ENCODE data around the gene MROH8.
A peak's percentile ranks its signal among the peaks of the same experiment; 100 is the strongest.

The MROH8 gene

DNA sequence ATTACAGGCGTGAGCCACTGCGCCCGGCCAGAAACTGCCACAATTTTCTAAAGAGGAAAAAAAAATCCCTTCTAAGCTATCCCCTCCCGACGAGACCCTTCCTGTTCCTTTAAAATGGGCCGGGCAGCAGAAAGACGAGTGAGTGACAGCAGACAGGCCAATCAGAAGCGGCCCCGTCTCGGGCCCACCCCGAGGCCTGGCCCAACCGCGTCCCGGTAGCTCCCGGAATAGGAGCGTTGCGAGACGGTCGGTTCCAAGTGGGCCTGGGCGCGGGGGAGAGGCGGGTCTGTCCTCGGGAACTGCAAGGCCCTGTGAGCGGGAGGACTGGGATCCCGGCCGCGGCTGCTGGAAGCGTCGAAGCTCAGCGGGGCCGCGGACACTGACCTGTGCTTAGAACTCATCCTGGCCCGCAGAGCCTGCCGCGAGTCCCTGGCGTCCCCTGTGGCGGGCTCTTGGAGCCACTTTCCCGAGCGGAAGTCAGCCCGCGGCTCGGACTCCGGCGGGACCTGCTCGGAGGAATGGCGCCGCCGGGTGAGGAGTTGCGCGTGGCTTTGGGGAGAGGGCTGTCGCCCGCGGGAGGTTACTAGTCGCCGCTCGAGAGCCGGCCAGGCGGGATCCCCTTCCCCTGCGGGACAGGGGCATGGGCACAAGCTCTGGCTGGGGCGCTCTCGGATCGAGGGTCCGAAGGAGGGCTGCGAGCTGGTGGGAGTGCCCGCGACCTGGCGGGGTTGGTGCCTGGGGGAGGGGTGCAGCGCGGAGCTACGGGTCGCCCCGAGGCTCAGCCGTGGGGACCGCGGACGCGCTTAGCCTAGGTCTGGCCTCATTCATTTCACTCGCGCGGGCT, at the start of gene MROH8, which contains the start of gene RPN2:
Gene MROH8, minus strand, starts transcription at position 710 of the 844 bp plus-strand sequence.
Gene RPN2, plus strand, starts transcription at position 492 of the 844 bp plus-strand sequence. Its CDS starts 27 bp downstream, at position 519.
- DNase-seq: peak; percentile 97

DNA sequence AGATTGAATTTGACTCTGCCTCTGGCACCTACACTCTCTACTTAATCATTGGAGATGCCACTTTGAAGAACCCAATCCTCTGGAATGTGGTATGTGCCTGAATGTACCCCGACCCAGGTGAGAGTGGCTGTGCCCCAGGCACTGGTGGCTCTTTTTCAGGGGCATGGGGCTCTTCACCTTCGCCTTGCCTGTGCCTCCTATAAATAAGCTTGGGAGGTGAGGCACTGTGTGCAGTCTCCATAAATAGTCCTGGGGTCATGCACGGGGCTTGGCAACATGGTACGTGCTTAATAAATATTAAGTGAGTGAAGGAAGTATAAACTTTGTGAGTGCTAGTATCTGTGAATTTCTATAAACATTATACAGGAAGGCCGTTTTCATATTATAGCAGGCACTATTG, 49.3 kb upstream of the MROH8 start:
- DNase-seq: no peak

DNA sequence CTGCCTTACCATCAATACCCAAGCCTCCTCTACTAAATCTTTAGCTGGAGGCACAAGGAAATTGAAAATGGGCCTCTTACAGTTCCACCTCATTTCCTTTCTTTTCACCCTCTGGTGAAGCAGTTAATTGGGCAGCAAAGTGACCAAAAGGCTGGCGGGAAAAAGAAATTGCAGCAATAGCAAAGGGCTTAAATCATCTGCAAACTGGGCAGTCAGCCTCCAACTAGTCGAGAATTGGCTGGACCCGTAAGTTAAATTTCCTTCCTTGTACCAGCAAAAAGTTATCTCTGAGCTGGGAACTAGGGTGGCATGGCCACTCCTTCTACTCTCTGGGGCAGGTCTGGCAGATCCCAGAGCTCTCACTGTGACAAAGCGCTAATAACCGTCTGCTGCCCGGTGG, 48.7 kb upstream of the MROH8 start:
- no peak for DNase-seq

DNA sequence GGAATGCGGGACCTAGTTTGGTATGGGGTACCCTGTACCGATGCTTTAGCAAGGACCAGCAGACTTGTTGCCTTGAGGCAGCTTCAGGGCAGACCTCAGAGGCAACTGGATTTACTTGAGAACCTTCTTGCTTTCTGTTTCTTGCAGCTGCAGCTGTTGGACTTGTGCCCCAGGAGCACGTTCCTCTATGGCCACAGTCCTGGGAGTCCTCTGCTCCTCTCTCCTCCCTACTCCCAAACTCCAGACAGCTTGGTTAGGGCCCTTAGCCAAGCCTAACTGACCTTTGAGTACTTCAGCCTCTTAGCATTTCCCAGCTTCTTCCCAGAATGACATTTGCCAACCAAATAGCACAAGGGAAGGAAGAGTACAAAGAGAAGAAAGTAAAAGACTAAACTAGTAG, 47.5 kb upstream of the MROH8 start:
- no peak for DNase-seq

DNA sequence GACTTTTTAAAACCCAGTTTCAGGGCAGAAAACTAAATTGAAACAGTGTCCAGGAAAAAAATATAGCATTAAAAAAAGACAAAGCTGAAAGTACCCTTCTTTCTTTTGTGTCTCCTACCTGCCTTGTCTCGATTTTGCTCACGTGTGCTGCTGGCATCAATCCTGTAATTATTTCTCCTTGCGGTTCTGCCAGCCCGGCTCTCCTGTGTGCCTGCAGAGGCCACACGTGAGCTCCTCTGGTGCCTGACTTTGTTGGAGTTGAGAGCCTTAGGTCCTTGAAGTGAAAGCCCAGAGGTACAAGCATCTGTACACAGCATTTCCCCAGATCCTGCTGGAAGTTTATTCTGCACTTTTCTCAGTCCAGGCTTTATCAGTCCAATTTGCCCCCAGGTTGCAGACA, 45.8 kb upstream of the MROH8 start:
- DNase-seq: no peak

DNA sequence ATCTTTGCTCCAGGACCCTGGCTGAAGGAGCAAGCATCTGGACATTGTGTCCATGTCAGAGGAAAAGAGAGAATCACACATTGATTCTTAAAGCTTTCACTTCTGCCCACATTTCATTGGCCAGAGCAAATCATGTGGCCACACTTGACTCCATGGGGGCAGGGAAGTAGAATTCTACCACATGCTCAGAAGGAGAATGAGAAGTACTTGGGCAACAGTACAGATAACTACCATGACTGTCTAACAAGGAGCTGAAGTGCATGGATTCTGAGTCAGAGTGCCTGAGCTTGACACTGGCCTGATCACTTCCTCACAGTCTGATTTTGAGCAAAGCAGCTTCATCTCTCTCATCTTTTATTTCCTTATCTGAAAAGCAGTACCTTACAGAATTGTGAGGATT, 43.7 kb upstream of the MROH8 start:
- DNase-seq: no peak

DNA sequence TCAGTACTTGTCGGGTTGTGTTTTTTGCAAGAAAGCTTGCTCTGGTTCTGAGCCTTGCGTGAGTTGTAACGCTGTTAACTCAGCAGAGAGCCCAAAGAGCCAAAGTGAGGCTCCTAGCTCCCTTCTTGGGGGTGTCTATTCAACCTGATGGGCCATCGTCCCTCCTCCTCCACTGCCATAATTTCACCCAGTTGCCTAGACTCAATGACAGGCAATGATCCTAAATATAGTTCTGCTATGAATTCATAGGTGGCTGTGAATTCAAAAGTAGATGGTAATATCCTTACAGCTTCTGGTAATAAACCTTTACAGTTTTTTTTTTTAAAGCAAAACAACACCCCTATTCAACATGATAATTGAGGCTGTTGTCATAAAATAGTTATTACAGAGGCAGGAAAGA, 42.7 kb upstream of the MROH8 start:
- no peak for DNase-seq

DNA sequence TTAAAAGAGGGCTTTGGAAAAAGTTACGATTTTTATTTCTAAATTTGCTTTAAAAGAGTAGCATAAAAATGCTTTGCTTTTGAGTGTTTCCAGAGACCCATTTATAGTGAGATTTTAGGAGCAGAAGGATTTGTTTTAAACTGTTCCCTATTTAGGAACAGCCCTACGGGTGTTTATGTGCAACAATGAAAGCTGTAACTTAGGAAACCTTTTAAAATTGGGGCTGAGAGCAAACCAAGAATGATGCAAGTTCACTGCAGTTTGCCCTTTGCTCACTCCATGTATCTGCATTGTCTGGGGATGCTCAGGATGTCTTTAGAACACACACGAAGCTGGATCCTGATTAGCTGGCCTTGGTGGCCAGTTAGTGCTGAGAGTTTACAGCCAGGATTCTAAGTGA, 41.4 kb upstream of the MROH8 start:
- no peak for DNase-seq

DNA sequence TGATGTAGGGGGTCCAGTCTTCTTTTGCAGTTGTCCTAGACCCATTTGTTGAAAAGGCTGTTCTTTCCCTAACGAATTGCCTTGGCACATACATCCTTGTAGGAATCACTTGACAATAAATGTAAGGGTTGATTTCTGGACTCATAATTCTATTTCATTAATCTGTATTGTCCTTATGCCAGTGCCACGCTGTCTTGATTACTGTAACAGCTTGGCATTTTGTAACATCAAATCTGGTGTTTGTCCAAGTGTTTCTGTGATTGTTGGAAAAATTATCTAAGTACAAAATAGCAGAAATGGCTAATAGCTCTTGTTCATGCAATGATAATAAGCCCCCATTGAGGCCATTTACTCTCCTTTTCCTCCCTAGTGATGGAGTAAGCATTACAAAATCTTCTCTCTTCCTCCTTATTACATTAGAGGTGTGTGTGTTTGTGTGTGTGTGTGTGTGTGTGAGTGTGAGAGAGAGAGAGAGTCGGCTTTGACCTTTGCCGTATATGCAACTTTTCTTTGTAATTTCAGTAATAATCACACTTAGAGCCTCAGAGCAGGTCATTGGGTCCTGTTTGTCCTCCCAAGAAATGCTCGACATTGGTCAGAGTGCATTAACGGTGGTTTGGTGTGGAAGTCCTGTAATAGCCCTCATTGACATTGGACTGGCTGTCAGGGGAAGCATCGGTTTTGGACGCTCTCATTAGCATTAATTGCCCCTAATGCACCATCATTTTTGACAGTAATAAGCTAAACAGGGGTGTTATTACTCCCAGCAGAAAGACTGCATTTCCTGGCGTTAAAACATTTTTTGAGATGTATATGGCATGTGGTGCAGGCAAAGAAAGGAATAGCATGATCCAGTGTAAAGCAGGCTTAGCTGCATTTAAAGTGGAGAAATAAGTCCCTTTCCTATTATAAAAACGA, 40.7 kb upstream of the MROH8 start:
- no peak for DNase-seq

DNA sequence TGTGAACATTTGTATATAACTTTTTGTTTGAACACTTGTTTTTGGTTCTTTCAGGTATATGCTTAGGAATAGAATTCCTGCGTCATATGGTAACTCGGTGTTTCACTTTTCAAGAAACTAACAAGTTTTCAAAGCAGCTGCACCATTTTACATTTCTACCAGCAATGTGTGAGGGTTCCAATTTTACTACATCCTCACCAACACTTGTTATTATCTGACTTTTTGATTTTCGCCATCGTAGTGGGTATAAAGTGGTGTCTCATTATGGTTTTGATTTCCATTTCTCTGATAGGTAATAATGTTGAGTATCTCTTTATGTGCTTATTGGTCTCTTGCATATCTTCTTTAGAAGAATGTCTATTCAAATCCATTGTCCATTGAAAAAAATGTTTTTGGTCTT, 39.6 kb upstream of the MROH8 start:
- DNase-seq: no peak

DNA sequence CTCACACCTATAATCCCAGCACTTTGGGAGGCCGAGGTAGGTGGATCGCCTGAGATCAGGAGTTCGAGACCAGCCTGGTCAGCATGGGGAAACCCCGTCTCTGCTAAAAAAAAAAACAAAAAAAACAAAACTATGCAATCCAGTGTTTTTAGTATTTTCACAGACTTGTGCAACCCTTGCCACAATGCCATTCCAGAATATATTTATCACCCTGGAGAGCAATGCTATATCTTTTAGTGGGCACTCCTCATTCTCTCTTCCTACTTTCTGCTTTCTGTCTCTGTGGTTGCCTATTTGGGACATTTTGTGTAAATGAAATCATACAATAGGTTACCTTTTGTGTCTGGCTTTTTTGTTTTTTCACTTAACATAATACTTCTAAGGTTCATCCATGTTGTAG, 39.1 kb upstream of the MROH8 start:
- no peak for DNase-seq

DNA sequence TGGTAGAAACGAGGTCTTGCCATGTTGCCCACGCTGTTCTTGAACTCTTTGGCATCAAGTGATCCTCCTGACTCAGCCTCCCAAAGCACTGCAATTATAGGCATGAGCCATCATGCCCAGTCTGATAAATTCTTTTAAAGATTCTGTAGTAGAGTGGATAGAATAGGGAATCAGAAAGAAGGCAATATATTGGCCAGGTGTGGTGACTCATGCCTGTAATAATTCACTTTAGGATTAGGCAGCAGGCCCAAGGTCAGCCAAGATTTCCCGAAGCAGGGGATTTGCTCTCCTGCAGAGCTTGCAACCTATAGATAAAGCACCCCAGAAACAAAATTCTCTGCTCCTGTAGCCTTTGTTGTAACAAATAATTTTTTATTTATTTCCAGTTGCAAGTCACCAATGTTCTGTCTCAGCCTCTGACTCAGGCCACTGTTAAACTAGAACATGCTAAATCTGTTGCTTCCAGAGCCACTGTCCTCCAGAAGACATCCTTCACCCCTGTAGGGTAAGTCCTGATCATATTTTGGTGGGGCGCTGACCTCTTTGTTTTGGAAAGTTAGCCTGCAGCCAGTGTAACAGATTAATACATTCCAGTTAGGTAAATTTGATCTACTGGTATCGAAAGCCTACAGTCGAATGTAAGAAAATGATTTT, 30.4 kb upstream of the MROH8 start:
- no peak for DNase-seq

DNA sequence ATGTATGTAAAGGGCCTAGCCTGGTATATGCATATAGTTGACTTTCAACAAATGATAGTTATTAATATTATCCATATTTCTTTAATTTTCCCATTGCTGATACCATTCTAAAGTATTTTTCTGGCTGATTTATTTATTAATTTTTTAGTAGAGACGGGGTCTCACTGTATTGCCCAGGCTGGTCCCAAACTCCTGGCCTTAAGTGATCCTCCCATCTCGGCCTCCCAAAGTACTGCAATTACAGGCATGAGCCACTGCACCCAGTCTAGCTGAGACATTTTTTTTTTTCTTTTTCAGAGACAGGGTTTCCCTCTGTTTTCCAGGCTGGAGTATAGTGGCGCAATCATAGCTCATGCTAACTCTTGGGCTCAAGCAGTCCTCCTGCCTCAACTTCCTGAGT, 29.8 kb upstream of the MROH8 start:
- DNase-seq: no peak

DNA sequence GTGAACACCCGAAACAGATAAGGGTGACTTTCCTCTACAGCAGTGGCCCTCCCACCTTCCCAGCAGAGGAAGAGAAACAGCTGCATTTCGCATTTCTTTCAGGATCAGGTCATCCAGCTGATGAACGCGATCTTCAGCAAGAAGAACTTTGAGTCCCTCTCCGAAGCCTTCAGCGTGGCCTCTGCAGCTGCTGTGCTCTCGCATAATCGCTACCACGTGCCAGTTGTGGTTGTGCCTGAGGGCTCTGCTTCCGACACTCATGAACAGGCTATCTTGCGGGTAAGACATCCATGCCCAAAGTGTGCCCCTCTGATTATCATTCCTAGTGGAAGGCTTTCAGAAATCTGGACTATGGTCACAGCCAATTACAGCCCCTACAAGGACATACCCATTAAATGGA, 27.8 kb upstream of the MROH8 start:
- DNase-seq: no peak

DNA sequence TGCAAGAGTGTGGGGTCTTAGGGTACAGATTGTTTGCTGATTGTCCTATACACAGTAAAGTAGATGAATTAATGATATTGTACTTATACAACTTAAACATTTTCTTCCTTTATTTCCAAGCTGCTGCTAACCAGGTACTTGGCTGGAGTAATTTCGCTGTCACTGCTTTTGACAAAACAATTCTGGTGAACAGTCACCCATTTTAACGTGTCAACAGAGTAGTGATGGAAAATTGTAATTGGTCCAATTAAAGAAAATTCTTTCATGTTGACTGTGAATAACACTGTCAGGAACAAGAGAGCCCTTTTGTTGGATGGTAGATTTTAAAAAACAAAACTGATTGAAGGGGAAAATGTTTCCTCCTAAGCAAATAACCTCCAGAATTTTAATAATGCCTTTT, 26.4 kb upstream of the MROH8 start:
- no peak for DNase-seq

DNA sequence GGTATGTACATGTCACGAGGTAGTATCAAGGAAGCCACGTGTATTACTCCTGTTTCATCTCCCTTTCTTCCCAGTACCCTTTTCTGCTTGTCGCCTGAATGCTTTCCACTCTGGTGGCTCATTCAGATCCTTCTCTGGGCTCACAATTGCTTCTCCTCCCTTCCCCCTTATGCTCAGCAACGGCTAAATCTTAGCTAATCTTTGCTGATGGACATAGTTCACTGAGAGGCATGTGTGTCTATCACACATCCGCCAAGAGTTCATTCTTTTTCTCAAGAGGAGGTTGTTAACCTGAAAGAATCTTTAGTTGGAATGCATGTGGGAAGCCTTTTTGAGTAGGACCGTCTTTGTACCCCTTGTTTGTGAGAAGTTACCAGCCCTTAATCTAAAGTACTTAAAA, 25.8 kb upstream of the MROH8 start:
- DNase-seq: no peak

DNA sequence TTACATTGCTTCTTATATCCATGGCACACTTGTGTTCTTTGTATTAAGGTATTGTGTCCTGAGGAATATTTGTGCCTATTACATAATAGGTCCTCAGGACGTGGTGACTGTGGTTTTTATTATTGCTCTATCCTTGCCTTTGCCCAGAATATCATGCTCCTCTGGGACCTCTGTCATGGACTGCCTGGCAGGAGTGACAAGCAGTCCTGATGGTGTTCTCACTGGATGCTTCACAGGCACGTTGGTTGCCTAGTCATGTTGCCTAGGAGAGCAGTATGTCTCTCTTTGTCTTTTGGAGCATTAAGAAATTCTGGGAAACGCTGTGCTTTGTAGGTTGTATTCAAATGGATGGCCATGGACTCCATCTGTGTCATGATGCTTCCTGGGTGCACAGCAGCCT, 24.7 kb upstream of the MROH8 start:
- DNase-seq: no peak

DNA sequence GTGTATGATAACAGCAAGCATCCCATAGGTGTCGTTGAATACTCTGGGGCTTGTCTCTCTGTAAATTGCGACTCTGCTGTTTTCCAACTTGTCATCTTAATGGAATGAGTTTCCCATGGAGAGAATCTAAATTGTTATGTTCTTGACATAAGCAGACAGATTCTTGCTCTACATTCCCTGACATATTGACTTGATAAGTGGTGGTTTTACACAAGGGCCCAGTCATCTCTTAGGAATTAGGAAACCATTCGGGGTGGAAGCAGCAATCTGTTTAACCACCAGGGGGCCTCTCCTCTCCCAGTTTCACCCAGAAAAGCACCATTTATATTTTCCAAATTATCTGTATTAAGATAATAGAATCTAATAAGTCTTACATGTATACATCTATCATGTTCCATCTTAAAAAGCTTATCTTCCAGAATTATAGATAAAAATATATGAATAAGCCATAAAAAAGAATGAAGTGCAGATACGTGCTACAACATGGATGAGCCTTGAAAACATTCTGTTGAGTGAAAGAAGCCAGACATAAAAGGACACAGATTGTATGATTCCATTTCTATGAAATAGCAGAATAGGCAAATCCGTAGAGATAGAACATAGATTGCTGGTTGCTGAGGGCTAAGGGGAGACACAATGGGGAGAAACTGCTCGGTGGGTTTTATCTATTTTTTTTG, 23.1 kb upstream of the MROH8 start:
- no peak for DNase-seq

DNA sequence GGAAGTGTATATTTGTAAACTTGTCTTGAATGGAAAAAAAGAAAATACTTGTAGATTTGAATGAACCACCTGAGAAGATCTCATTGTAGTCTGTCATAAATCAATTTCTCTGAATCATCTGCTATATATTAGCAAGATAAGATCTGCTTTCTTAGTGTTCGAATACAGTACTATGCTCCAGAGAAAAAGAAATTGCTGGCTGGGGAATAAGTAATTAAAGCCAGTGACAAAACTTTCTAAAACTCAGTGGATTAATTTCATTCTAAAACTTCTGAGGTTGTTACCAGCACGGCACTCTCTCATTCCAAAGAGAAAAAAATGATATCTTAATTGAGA, 22.4 kb upstream of the MROH8 start:
- no peak for DNase-seq

DNA sequence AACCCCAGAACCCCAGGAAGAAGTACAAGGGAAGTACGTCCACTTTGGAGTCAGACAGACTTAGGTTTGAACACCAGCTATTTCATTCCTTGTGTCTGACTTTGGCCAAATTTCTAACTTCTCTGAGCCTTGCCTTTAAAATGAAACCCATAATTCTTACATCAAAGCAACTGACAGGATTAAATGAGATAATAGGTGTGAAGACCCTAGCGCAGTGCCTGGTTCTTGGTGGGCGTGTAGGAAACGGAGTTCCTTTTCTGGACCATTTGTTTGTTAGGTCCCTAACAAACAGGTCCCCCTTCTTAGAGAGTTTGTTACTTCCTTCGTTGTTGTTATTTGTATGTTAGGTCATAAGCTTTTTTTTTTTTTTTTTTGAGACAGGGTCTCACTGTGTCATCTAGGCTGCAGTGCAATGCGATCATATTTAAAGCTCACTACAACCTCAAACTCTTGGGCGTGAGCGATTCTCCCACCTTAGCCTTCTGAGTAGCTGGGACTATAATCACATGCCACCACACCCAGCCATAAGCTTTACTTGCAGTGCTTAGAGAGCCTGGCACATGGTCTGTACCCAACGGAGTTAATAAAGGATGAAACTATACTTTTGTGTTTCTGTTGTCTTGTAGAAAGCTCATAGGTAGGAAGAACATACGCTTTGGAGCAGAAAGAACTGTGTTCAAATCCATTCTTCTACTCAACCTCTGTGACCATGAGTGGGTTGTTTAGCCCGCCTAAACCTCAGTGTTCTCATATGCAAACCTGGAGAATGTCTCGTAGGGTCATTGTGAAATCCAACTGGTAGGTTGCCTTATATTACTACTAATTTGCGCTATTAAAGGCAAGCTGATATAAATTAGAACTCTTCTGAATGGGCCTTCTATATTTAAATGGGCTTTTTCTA, 21.8 kb upstream of the MROH8 start:
- no peak for DNase-seq

DNA sequence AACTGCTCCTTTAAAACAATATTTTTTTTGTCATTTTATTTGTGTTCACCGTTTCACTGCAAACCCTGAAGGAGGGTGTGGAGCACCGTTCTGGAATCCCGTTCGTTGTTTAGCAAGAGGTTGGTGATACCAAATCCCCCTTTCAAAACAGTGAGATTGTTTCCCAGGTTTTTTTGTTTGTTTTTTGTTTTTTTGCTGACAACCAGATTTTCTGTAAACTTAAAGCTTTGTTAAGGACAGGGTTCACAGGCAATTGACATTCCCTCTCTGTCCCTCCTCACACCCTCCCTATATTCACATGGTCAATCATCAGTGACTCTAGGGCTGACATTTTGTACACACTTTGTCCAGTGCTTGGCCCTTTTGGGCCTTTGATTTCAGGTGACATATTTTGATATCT, 21.0 kb upstream of the MROH8 start:
- no peak for DNase-seq
